ENCODE results near the gene AIRE.
"Not testable (repeated sequence)": the region's sequence is repeated elsewhere in the genome, so short reads cannot be mapped to it uniquely, and the experiment has no call there.

AIRE gene

GRCh38 chr21:44267655-44268142 is 18.0 kb upstream of the AIRE start:
- DNase-seq (ENCODE audit: low read depth, low spot score) = no peak

GRCh38 chr21:44269090-44269489 is 16.6 kb upstream of the AIRE start:
- DNase-seq (ENCODE audit: low read depth, low spot score) = no peak

GRCh38 chr21:44271558-44272283 is 14.0 kb upstream of the AIRE start:
- DNase-seq (ENCODE audit: low read depth, low spot score) = no peak

GRCh38 chr21:44272284-44272858 is 13.3 kb upstream of the AIRE start:
- no peak for DNase-seq (ENCODE audit: low read depth, low spot score)

GRCh38 chr21:44273046-44273445 is 12.6 kb upstream of the AIRE start:
- DNase-seq (ENCODE audit: low read depth, low spot score) = no peak

GRCh38 chr21:44275041-44275440 is 10.6 kb upstream of the AIRE start:
- DNase-seq (ENCODE audit: low read depth, low spot score) = no peak

- no peak for DNase-seq (ENCODE audit: low read depth, low spot score)
Observed at GRCh38 chr21:44279354-44280260, 6.1 kb upstream of the AIRE start.

GRCh38 chr21:44281801-44282200 is 3.9 kb upstream of the AIRE start:
- DNase-seq (ENCODE audit: low read depth, low spot score) = no peak

GRCh38 chr21:44282370-44282769 is 3.3 kb upstream of the AIRE start:
- DNase-seq (ENCODE audit: low read depth, low spot score) = no peak

GRCh38 chr21:44283211-44283785 is 2.4 kb upstream of the AIRE start:
- not testable (repeated sequence) for DNase-seq (ENCODE audit: low read depth, low spot score)

GRCh38 chr21:44283948-44284347 is 1.7 kb upstream of the AIRE start:
- no peak for DNase-seq (ENCODE audit: low read depth, low spot score)

GRCh38 chr21:44286086-44286715 is 525 bp downstream of the AIRE start:
- no peak for DNase-seq (ENCODE audit: low read depth, low spot score)

GRCh38 chr21:44286716-44287632 is 1.3 kb downstream of the AIRE start:
- no peak for DNase-seq (ENCODE audit: low read depth, low spot score)

- DNase-seq (ENCODE audit: low read depth, low spot score) = no peak
Observed at GRCh38 chr21:44288251-44289110, 2.8 kb downstream of the AIRE start.

- DNase-seq (ENCODE audit: low read depth, low spot score) = no peak
Observed at GRCh38 chr21:44289381-44290010, 3.8 kb downstream of the AIRE start.

- DNase-seq (ENCODE audit: low read depth, low spot score) = no peak
Observed at GRCh38 chr21:44290327-44291077, 4.8 kb downstream of the AIRE start.

- no peak for DNase-seq (ENCODE audit: low read depth, low spot score)
Observed at GRCh38 chr21:44291078-44291935, 5.6 kb downstream of the AIRE start.
